Measurements from ENCODE around the gene CBY3.
A peak's percentile ranks its signal among the peaks of the same experiment; 100 is the strongest.
"Not testable (repeated sequence)": the region's sequence is repeated elsewhere in the genome, so short reads cannot be mapped to it uniquely, and the experiment has no call there.

Gene CBY3

GRCh38 chr5:179697108-179697507 is 16.3 kb upstream of the CBY3 start:
- Histone ChIP-seq H3K4me1 (ENCODE audit: insufficient read depth, insufficient read length) (no peaks in the 10 kb centered on the region), H3K4me3 (ENCODE audit: insufficient read length, low read depth) (no peak overlapping the region), H3K36me3 (ENCODE audit: insufficient read depth, insufficient read length, low read length) (peaks cover 17% of the 10 kb centered on the region), H3K9ac (ENCODE audit: insufficient read length, low read depth) (no peak overlapping the region), H3K9me3 (ENCODE audit: insufficient read depth, low read length) (no peaks in the 10 kb centered on the region), H3K27me3 (ENCODE audit: insufficient read depth, insufficient read length) (no peaks in the 10 kb centered on the region)
- DNase-seq (ENCODE audit: low read depth, low spot score) = no peak
- no peak for TF ChIP-seq ZNF274 (IDR thresholded peaks at IDR 0.05; ENCODE audit: low read depth, low read length)
- TF ChIP-seq SUZ12 (IDR thresholded peaks at IDR 0.05; ENCODE audit: extremely low read depth, insufficient read depth, insufficient read length) = no peak
- no peak for TF ChIP-seq YY1 (IDR thresholded peaks at IDR 0.05; ENCODE audit: insufficient read depth, insufficient read length)

- Histone ChIP-seq H3K9me3 (ENCODE audit: insufficient read depth, low read length) (no peaks in the 10 kb centered on the region), H3K9ac (ENCODE audit: insufficient read length, low read depth) (no peak overlapping the region), H3K36me3 (ENCODE audit: insufficient read depth, insufficient read length, low read length) (peaks cover 13% of the 10 kb centered on the region), H3K4me3 (ENCODE audit: insufficient read length, low read depth) (no peak overlapping the region), H3K4me1 (ENCODE audit: insufficient read depth, insufficient read length) (no peaks in the 10 kb centered on the region), H3K27me3 (ENCODE audit: insufficient read depth, insufficient read length) (no peaks in the 10 kb centered on the region)
- TF ChIP-seq SUZ12 (IDR thresholded peaks at IDR 0.05; ENCODE audit: extremely low read depth, insufficient read depth, insufficient read length) (no peak), YY1 (IDR thresholded peaks at IDR 0.05; ENCODE audit: insufficient read depth, insufficient read length) (no peak), ZNF274 (IDR thresholded peaks at IDR 0.05; ENCODE audit: low read depth, low read length) (no peak)
- DNase-seq (ENCODE audit: low read depth, low spot score) = no peak
Measured at GRCh38 chr5:179696603-179697002, 15.8 kb upstream of the CBY3 start.

- Histone ChIP-seq H3K9ac (ENCODE audit: insufficient read length, low read depth) (no peak overlapping the region), H3K4me3 (ENCODE audit: insufficient read length, low read depth) (no peak overlapping the region), H3K9me3 (ENCODE audit: insufficient read depth, low read length) (no peaks in the 10 kb centered on the region), H3K36me3 (ENCODE audit: insufficient read depth, insufficient read length, low read length) (peaks cover 2% of the 10 kb centered on the region), H3K4me1 (ENCODE audit: insufficient read depth, insufficient read length) (no peaks in the 10 kb centered on the region), H3K27me3 (ENCODE audit: insufficient read depth, insufficient read length) (no peaks in the 10 kb centered on the region)
- no peak for TF ChIP-seq ZNF274 (IDR thresholded peaks at IDR 0.05; ENCODE audit: low read depth, low read length)
- no peak for TF ChIP-seq SUZ12 (IDR thresholded peaks at IDR 0.05; ENCODE audit: extremely low read depth, insufficient read depth, insufficient read length)
- TF ChIP-seq YY1 (IDR thresholded peaks at IDR 0.05; ENCODE audit: insufficient read depth, insufficient read length) = no peak
- no peak for DNase-seq (ENCODE audit: low read depth, low spot score)
Measured at GRCh38 chr5:179694561-179694960, 13.7 kb upstream of the CBY3 start.

GRCh38 chr5:179689212-179689611 is 8.4 kb upstream of the CBY3 start:
- DNase-seq (ENCODE audit: low read depth, low spot score); H3K9ac ChIP-seq (ENCODE audit: insufficient read length, low read depth); H3K9me3 ChIP-seq (ENCODE audit: insufficient read depth, low read length); H3K27me3 ChIP-seq (ENCODE audit: insufficient read depth, insufficient read length); H3K36me3 ChIP-seq (ENCODE audit: insufficient read depth, insufficient read length, low read length); H3K4me3 ChIP-seq (ENCODE audit: insufficient read length, low read depth); H3K4me1 ChIP-seq (ENCODE audit: insufficient read depth, insufficient read length): not testable (repeated sequence)

GRCh38 chr5:179680014-179680779 is 637 bp downstream of the CBY3 start:
- H3K4me1 ChIP-seq (ENCODE audit: insufficient read depth, insufficient read length) = no peaks in the 10 kb centered on the region
- TF ChIP-seq ZNF274 (IDR thresholded peaks at IDR 0.05; ENCODE audit: low read depth, low read length) (no peak), YY1 (IDR thresholded peaks at IDR 0.05; ENCODE audit: insufficient read depth, insufficient read length) (no peak), SUZ12 (IDR thresholded peaks at IDR 0.05; ENCODE audit: extremely low read depth, insufficient read depth, insufficient read length) (no peak)
- DNase-seq (ENCODE audit: low read depth, low spot score) = no peak
- H3K9ac ChIP-seq (ENCODE audit: insufficient read length, low read depth) = no peak overlapping the region
- no peaks in the 10 kb centered on the region for H3K27me3 ChIP-seq (ENCODE audit: insufficient read depth, insufficient read length)
- H3K4me3 ChIP-seq (ENCODE audit: insufficient read length, low read depth) = no peak overlapping the region
- no peaks in the 10 kb centered on the region for H3K9me3 ChIP-seq (ENCODE audit: insufficient read depth, low read length)
- H3K36me3 ChIP-seq (ENCODE audit: insufficient read depth, insufficient read length, low read length) = peaks cover 6% of the 10 kb centered on the region

GRCh38 chr5:179679014-179679674 is 1.7 kb downstream of the CBY3 start:
- peak overlapping the region; percentile 91 for H3K4me3 ChIP-seq (ENCODE audit: insufficient read length, low read depth)
- no peaks in the 10 kb centered on the region for H3K4me1 ChIP-seq (ENCODE audit: insufficient read depth, insufficient read length)
- peak overlapping the region; percentile 99 for H3K9ac ChIP-seq (ENCODE audit: insufficient read length, low read depth)
- no peaks in the 10 kb centered on the region for H3K27me3 ChIP-seq (ENCODE audit: insufficient read depth, insufficient read length)
- TF ChIP-seq ZNF274 (IDR thresholded peaks at IDR 0.05; ENCODE audit: low read depth, low read length) = no peak
- TF ChIP-seq SUZ12 (IDR thresholded peaks at IDR 0.05; ENCODE audit: extremely low read depth, insufficient read depth, insufficient read length) = no peak
- no peak for TF ChIP-seq YY1 (IDR thresholded peaks at IDR 0.05; ENCODE audit: insufficient read depth, insufficient read length)
- no peaks in the 10 kb centered on the region for H3K9me3 ChIP-seq (ENCODE audit: insufficient read depth, low read length)
- peak; percentile 36 for DNase-seq (ENCODE audit: low read depth, low spot score)
- peaks cover 8% of the 10 kb centered on the region for H3K36me3 ChIP-seq (ENCODE audit: insufficient read depth, insufficient read length, low read length)

GRCh38 chr5:179678223-179679013 is 2.4 kb downstream of the CBY3 start:
- Histone ChIP-seq H3K9me3 (ENCODE audit: insufficient read depth, low read length) (no peaks in the 10 kb centered on the region), H3K9ac (ENCODE audit: insufficient read length, low read depth) (peak overlapping the region; percentile 99), H3K36me3 (ENCODE audit: insufficient read depth, insufficient read length, low read length) (peaks cover 8% of the 10 kb centered on the region), H3K27me3 (ENCODE audit: insufficient read depth, insufficient read length) (no peaks in the 10 kb centered on the region), H3K4me1 (ENCODE audit: insufficient read depth, insufficient read length) (no peaks in the 10 kb centered on the region), H3K4me3 (ENCODE audit: insufficient read length, low read depth) (peak overlapping the region; percentile 91)
- no peak for TF ChIP-seq YY1 (IDR thresholded peaks at IDR 0.05; ENCODE audit: insufficient read depth, insufficient read length)
- TF ChIP-seq ZNF274 (IDR thresholded peaks at IDR 0.05; ENCODE audit: low read depth, low read length) = no peak
- TF ChIP-seq SUZ12 (IDR thresholded peaks at IDR 0.05; ENCODE audit: extremely low read depth, insufficient read depth, insufficient read length) = no peak
- peak; percentile 87 for DNase-seq (ENCODE audit: low read depth, low spot score)

Data from NT2/D1 (cell line).